ENCODE results near the gene GNAI2.

GRCh38 chr3:50220109-50220508 is 15.9 kb upstream of the GNAI2 start:
- no peak for TF ChIP-seq CTCF (conservative IDR thresholded peaks at IDR 0.05; ENCODE audit: low read length)
- TF ChIP-seq EZH2phosphoT487 (IDR thresholded peaks at IDR 0.05; ENCODE audit: borderline replicate concordance) = no peak
